ENCODE measurements around the gene C2orf72. TPM values are rescaled to one million over a fixed set of nuclear protein-coding genes. Genes with fewer than 3 reads are reported as not detected.

C2orf72 gene
- total and polyA plus RNA-seq, 2 of the 13 experiments (the other 11 are each of a cell fraction or from before 2014, with no cell fraction given): 147 to 203 TPM

DNA sequence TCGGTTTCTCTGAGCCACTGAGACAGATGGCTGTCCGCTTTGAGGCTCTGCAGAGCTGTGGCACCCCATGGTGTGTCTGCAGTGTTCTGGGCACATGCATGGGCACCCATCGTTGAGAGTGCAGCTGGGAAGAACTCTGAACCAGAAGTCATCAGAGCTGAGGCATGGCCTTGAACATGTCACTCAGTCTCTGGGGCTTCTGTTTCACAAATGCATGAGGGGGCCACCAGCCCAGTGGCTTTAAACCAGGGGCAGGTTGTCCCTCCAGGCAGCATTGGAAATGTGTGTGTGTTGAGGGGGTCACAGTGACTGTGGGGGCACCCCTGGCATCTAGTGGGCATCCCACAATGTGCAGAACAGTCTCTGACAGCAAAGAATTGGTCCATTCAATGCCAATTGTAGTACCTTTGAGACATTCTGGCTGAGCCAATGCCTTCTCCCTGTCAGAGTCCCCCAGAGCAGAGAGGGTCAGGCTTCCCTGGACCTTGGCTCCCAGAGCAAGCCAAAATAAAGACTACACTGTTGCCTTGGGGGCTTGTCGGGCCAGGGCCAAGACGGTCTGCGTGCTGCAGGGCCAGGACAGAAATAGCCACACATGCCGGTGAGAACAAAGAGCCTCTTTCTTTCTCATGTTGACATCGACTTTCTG is 10.1 kb downstream of the C2orf72 start (continued):
- TF ChIP-seq, protein P1, sequence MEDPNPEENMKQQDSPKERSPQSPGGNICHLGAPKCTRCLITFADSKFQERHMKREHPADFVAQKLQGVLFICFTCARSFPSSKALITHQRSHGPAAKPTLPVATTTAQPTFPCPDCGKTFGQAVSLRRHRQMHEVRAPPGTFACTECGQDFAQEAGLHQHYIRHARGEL (CRISPR knock-in tag; IDR thresholded peaks at IDR 0.05): no peak
- TF ChIP-seq YY1 (IDR thresholded peaks at IDR 0.05; ENCODE audit: insufficient read depth, insufficient replicate concordance, low read depth, low read length): no peak
- TF ChIP-seq, protein P2, sequence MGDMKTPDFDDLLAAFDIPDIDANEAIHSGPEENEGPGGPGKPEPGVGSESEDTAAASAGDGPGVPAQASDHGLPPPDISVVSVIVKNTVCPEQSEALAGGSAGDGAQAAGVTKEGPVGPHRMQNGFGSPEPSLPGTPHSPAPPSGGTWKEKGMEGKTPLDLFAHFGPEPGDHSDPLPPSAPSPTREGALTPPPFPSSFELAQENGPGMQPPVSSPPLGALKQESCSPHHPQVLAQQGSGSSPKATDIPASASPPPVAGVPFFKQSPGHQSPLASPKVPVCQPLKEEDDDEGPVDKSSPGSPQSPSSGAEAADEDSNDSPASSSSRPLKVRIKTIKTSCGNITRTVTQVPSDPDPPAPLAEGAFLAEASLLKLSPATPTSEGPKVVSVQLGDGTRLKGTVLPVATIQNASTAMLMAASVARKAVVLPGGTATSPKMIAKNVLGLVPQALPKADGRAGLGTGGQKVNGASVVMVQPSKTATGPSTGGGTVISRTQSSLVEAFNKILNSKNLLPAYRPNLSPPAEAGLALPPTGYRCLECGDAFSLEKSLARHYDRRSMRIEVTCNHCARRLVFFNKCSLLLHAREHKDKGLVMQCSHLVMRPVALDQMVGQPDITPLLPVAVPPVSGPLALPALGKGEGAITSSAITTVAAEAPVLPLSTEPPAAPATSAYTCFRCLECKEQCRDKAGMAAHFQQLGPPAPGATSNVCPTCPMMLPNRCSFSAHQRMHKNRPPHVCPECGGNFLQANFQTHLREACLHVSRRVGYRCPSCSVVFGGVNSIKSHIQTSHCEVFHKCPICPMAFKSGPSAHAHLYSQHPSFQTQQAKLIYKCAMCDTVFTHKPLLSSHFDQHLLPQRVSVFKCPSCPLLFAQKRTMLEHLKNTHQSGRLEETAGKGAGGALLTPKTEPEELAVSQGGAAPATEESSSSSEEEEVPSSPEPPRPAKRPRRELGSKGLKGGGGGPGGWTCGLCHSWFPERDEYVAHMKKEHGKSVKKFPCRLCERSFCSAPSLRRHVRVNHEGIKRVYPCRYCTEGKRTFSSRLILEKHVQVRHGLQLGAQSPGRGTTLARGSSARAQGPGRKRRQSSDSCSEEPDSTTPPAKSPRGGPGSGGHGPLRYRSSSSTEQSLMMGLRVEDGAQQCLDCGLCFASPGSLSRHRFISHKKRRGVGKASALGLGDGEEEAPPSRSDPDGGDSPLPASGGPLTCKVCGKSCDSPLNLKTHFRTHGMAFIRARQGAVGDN (CRISPR knock-in tag; IDR thresholded peaks at IDR 0.05): peak; percentile 95
- no peak for TF ChIP-seq FOXA1 (IDR thresholded peaks at IDR 0.05)
- peak; percentile 78 for TF ChIP-seq FOXA1 (CRISPR knock-in tag; IDR thresholded peaks at IDR 0.05)
- no peak for TF ChIP-seq NR1H2 (CRISPR knock-in tag; IDR thresholded peaks at IDR 0.05; ENCODE audit: borderline replicate concordance, low read depth)
- TF ChIP-seq, protein P3, sequence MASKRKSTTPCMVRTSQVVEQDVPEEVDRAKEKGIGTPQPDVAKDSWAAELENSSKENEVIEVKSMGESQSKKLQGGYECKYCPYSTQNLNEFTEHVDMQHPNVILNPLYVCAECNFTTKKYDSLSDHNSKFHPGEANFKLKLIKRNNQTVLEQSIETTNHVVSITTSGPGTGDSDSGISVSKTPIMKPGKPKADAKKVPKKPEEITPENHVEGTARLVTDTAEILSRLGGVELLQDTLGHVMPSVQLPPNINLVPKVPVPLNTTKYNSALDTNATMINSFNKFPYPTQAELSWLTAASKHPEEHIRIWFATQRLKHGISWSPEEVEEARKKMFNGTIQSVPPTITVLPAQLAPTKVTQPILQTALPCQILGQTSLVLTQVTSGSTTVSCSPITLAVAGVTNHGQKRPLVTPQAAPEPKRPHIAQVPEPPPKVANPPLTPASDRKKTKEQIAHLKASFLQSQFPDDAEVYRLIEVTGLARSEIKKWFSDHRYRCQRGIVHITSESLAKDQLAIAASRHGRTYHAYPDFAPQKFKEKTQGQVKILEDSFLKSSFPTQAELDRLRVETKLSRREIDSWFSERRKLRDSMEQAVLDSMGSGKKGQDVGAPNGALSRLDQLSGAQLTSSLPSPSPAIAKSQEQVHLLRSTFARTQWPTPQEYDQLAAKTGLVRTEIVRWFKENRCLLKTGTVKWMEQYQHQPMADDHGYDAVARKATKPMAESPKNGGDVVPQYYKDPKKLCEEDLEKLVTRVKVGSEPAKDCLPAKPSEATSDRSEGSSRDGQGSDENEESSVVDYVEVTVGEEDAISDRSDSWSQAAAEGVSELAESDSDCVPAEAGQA (IDR thresholded peaks at IDR 0.05; ENCODE audit: low read depth): no peak
- TF ChIP-seq, protein P3 (CRISPR knock-in tag; IDR thresholded peaks at IDR 0.05; ENCODE audit: borderline replicate concordance): no peak
- TF ChIP-seq CENPX (CRISPR knock-in tag; IDR thresholded peaks at IDR 0.05): no peak
- TF ChIP-seq, protein P4, sequence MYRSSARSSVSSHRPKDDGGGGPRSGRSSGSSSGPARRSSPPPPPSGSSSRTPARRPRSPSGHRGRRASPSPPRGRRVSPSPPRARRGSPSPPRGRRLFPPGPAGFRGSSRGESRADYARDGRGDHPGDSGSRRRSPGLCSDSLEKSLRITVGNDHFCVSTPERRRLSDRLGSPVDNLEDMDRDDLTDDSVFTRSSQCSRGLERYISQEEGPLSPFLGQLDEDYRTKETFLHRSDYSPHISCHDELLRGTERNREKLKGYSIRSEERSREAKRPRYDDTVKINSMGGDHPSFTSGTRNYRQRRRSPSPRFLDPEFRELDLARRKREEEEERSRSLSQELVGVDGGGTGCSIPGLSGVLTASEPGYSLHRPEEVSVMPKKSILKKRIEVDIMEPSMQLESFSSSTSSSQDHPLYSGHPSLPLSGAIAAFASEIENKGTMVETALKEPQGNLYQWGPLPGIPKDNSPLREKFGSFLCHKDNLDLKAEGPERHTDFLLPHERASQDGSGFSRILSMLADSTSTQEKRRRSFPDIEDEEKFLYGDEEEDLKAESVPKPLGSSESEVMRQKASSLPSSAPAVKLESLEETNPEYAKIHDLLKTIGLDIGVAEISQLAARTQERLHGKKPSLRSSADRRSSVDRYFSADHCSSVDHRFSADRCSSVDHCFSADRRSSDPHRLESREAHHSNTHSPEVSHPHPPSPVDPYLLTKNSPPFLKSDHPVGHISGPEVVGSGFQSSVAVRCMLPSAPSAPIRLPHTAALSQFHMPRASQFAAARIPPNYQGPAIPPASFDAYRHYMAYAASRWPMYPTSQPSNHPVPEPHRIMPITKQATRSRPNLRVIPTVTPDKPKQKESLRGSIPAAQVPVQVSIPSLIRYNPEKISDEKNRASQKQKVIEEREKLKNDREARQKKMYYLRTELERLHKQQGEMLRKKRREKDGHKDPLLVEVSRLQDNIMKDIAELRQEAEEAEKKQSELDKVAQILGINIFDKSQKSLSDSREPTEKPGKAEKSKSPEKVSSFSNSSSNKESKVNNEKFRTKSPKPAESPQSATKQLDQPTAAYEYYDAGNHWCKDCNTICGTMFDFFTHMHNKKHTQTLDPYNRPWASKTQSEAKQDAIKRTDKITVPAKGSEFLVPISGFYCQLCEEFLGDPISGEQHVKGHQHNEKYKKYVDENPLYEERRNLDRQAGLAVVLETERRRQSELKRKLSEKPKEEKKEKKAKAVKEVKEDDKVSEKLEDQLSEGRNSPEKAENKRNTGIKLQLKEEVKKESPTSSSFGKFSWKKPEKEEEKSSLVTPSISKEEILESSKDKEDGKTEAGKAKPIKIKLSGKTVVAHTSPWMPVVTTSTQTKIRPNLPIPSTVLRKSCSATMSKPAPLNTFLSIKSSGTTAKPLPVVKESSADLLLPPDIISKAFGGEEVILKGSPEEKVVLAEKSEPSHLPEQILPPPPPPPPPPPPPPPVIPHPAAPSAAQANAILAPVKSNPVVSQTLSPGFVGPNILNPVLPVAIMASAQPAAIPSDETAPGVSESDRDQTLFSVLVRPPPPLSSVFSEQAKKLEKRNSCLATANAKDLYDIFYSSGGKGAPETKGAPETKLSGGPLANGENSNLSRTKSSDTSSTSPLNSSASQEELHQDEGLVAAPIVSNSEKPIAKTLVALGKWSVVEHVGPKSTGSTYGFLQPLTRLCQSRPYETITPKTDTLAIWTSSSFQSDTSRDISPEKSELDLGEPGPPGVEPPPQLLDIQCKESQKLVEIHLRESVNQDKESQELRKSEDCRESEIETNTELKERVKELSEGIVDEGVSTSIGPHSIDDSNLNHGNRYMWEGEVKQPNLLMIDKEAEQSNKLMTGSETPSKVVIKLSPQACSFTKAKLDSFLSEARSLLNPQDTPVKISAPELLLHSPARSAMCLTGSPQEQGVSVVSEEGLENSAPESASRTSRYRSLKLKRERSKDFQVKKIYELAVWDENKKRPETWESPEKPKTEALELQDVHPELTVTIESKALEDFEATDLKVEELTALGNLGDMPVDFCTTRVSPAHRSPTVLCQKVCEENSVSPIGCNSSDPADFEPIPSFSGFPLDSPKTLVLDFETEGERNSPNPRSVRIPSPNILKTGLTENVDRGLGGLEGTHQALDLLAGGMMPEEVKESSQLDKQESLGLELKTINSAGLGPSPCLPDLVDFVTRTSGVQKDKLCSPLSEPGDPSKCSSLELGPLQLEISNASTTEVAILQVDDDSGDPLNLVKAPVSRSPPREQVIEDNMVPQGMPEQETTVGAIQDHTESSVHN (CRISPR knock-in tag; IDR thresholded peaks at IDR 0.05): no peak

All from HepG2 (cell line).